SU-DHL-6 (cell line): ENCODE results near the gene ARHGAP26.

Experiments used
- H2AFZ ChIP-seq: fragments of 200-600 bp; sonication (generic); 2 replicates; pipeline ENCODE4 v1.6.1; 2014; ENCODE audit warnings: low read depth, mild to moderate bottlenecking, moderate library complexity, mixed read lengths, antibody characterized with exemption, low read length; ENCODE audit not compliant: severe bottlenecking
- H3F3A ChIP-seq: fragments of 200-600 bp; shearing (Covaris generic); 2 replicates; pipeline ENCODE4 v1.6.0; 2016; ENCODE audit warnings: antibody characterized with exemption, mild to moderate bottlenecking; ENCODE audit not compliant: insufficient read depth
- H3K27ac ChIP-seq: fragments of 200-600 bp; sonication (generic); 2 replicates; pipeline ENCODE4 v1.5.1; 2016; ENCODE audit warnings: low read depth, mild to moderate bottlenecking, low read length, moderate library complexity, mixed read lengths
- H3K27me3 ChIP-seq: fragments of 200-600 bp; sonication (generic), shearing (Covaris generic); 2 replicates; pipeline ENCODE4 v1.6.0; 2014; ENCODE audit warnings: mild to moderate bottlenecking, low read length
- H3K36me3 ChIP-seq: fragments of 200-600 bp; sonication (generic); 2 replicates; pipeline ENCODE4 v1.6.1; 2014; ENCODE audit warnings: mild to moderate bottlenecking, low read length, mixed read lengths
- H3K4me2 ChIP-seq: fragments of 300-600, 200-600 bp; shearing (Covaris generic), sonication (generic); 2 replicates; pipeline ENCODE4 v1.6.0; 2014; ENCODE audit warnings: low read length, low read depth, mild to moderate bottlenecking; ENCODE audit not compliant: poor library complexity, severe bottlenecking
- H3K4me3 ChIP-seq: fragments of 200-600 bp; sonication (generic); 2 replicates; pipeline ENCODE4 v1.5.1; 2014; ENCODE audit warnings: antibody characterized with exemption, low read length, mild to moderate bottlenecking, mixed read lengths; ENCODE audit not compliant: insufficient read depth, poor library complexity, severe bottlenecking
- H3K79me2 ChIP-seq: fragments of 200-600 bp; sonication (generic); 2 replicates; pipeline ENCODE4 v1.6.1; 2014; ENCODE audit warnings: mild to moderate bottlenecking, low read length, moderate library complexity; ENCODE audit not compliant: insufficient read depth
- H3K9ac ChIP-seq: fragments of 200-600 bp; sonication (generic); 2 replicates; pipeline ENCODE4 v1.7.0; 2014; ENCODE audit warnings: mild to moderate bottlenecking, low read length
- H3K9me2 ChIP-seq: fragments of 200-600 bp; sonication (generic); replicated peaks from 2 replicates; pipeline ENCODE4 v1.6.1; 2014; ENCODE audit warnings: low read length; ENCODE audit not compliant: insufficient read depth
- H3K9me3 ChIP-seq: fragments of 200-600 bp; sonication (generic); 2 replicates; pipeline ENCODE4 v1.6.1; 2014; ENCODE audit warnings: low read length, mixed read lengths; ENCODE audit not compliant: insufficient read depth
- H4K20me1 ChIP-seq: fragments of 200-600 bp; sonication (generic); 2 replicates; pipeline ENCODE4 v1.6.1; 2014; ENCODE audit warnings: low read depth, mild to moderate bottlenecking, antibody characterized with exemption, low read length, moderate library complexity, mixed read lengths
- EZH2phosphoT487 ChIP-seq: fragments of 200-600 bp; sonication (generic), shearing (Covaris generic); conservative IDR thresholded peaks from 2 replicates; pipeline ENCODE4 v1.6.1; 2018; ENCODE audit warnings: mild to moderate bottlenecking, antibody characterized with exemption, low read length, moderate library complexity, mixed read lengths
- TF ChIP-seq, protein P1 (sequence below): fragments of 200-600 bp; sonication (generic); IDR thresholded peaks from one replicate; pipeline ENCODE4 v1.5.1; 2017; ENCODE audit warnings: antibody characterized with exemption, mild to moderate bottlenecking, low read length, moderate library complexity; ENCODE audit not compliant: insufficient read depth, poor library complexity, severe bottlenecking

Gene ARHGAP26

GRCh38 chr5:143080407-143080806 lies 310.2 kb downstream of the ARHGAP26 start:
- no peak for TF ChIP-seq EZH2phosphoT487
- TF ChIP-seq, protein P1, sequence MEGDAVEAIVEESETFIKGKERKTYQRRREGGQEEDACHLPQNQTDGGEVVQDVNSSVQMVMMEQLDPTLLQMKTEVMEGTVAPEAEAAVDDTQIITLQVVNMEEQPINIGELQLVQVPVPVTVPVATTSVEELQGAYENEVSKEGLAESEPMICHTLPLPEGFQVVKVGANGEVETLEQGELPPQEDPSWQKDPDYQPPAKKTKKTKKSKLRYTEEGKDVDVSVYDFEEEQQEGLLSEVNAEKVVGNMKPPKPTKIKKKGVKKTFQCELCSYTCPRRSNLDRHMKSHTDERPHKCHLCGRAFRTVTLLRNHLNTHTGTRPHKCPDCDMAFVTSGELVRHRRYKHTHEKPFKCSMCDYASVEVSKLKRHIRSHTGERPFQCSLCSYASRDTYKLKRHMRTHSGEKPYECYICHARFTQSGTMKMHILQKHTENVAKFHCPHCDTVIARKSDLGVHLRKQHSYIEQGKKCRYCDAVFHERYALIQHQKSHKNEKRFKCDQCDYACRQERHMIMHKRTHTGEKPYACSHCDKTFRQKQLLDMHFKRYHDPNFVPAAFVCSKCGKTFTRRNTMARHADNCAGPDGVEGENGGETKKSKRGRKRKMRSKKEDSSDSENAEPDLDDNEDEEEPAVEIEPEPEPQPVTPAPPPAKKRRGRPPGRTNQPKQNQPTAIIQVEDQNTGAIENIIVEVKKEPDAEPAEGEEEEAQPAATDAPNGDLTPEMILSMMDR = no peak
- Histone ChIP-seq H3F3A (no peaks in the 10 kb centered on the region), H2AFZ (no peak overlapping the region), H3K36me3 (no peaks in the 10 kb centered on the region), H4K20me1 (no peaks in the 10 kb centered on the region), H3K9ac (no peak overlapping the region), H3K4me2 (no peak overlapping the region), H3K27me3 (no peaks in the 10 kb centered on the region), H3K9me3 (no peaks in the 10 kb centered on the region), H3K79me2 (no peaks in the 10 kb centered on the region), H3K4me3 (no peak overlapping the region), H3K9me2 (no peaks in the 10 kb centered on the region), H3K27ac (no peak overlapping the region)

- Histone ChIP-seq H3K27ac (no peak overlapping the region), H3K36me3 (no peaks in the 10 kb centered on the region), H3F3A (no peaks in the 10 kb centered on the region), H4K20me1 (no peaks in the 10 kb centered on the region), H3K9ac (no peak overlapping the region), H3K27me3 (no peaks in the 10 kb centered on the region), H3K9me2 (no peaks in the 10 kb centered on the region), H3K4me2 (no peak overlapping the region), H3K79me2 (no peaks in the 10 kb centered on the region), H3K4me3 (no peak overlapping the region), H2AFZ (no peak overlapping the region), H3K9me3 (no peaks in the 10 kb centered on the region)
- TF ChIP-seq, protein P1 = no peak
- TF ChIP-seq EZH2phosphoT487 = no peak
These were observed 310.8 kb downstream of the ARHGAP26 start for GRCh38 chr5:143080982-143081381.

GRCh38 chr5:143083006-143083405 lies 312.8 kb downstream of the ARHGAP26 start:
- no peaks in the 10 kb centered on the region for H3F3A ChIP-seq
- no peaks in the 10 kb centered on the region for H3K79me2 ChIP-seq
- no peak overlapping the region for H3K27ac ChIP-seq
- no peaks in the 10 kb centered on the region for H3K9me2 ChIP-seq
- no peak overlapping the region for H3K9ac ChIP-seq
- H3K36me3 ChIP-seq = no peaks in the 10 kb centered on the region
- no peak overlapping the region for H3K4me2 ChIP-seq
- no peak overlapping the region for H2AFZ ChIP-seq
- H3K9me3 ChIP-seq = no peaks in the 10 kb centered on the region
- H3K27me3 ChIP-seq = no peaks in the 10 kb centered on the region
- TF ChIP-seq, protein P1 = no peak
- no peak for TF ChIP-seq EZH2phosphoT487
- H4K20me1 ChIP-seq = no peaks in the 10 kb centered on the region
- H3K4me3 ChIP-seq = no peak overlapping the region
